Retinal pigment epithelial cell (primary cell): ENCODE data around the gene RAB10.

ENCODE experiments used
- DNase-seq: peaks from one replicate; pipeline ENCODE4 v3.0.0-alpha.2; 2010; ENCODE audit warnings: low read depth
- H3K4me3 ChIP-seq: 2 replicates; pipeline ENCODE4 v1.5.1; 2011; ENCODE audit warnings: mild to moderate bottlenecking, low read length, control low read depth, moderate library complexity
- CTCF ChIP-seq: conservative IDR thresholded peaks from 2 replicates; pipeline ENCODE4 v1.5.1; 2011; ENCODE audit warnings: low read depth, low read length, control low read depth, inconsistent platforms

The RAB10 gene

GRCh38 chr2:26170795-26171194 lies 136.9 kb downstream of the RAB10 start:
- no peak for DNase-seq
- H3K4me3 ChIP-seq, result no peak overlapping the region
- no peak for TF ChIP-seq CTCF

- TF ChIP-seq CTCF, result no peak
- H3K4me3 ChIP-seq, result no peak overlapping the region
- DNase-seq, result no peak
Measured at GRCh38 chr2:26172189-26172870, 138.4 kb downstream of the RAB10 start.

GRCh38 chr2:26172871-26173775 lies 139.2 kb downstream of the RAB10 start, which contains the start of gene GAREM2:
GAREM2 (plus strand) TSS chr2:26173088; CDS start chr2:26173221, 133 bp downstream.
- no peak for DNase-seq
- H3K4me3 ChIP-seq, result peak within 1 kb of the TSS; percentile 38
- no peak for TF ChIP-seq CTCF

- H3K4me3 ChIP-seq, result peak overlapping the region; percentile 19
- no peak for TF ChIP-seq CTCF
- DNase-seq, result no peak
Measured at GRCh38 chr2:26173776-26174482, 140.0 kb downstream of the RAB10 start.

- no peak for DNase-seq
- no peak overlapping the region for H3K4me3 ChIP-seq
- TF ChIP-seq CTCF, result no peak
Measured at GRCh38 chr2:26174691-26175465, 141.0 kb downstream of the RAB10 start.

- DNase-seq, result no peak
- H3K4me3 ChIP-seq, result no peak overlapping the region
- no peak for TF ChIP-seq CTCF
Measured at GRCh38 chr2:26175466-26176278, 141.8 kb downstream of the RAB10 start.
